ENCODE results near the gene CDK6.
"Not testable (repeated sequence)": the region's sequence is repeated elsewhere in the genome, so short reads cannot be mapped to it uniquely, and the experiment has no call there.

CDK6 gene

GRCh38 chr7:92836489-92836999, at the start of gene CDK6:
CDK6 (minus strand) TSS chr7:92836573; CDS start chr7:92833323, 3,250 bp downstream.
- no peak for TF ChIP-seq CTCF (IDR thresholded peaks at IDR 0.05; ENCODE audit: low read depth, low read length, missing control alignments)
- DNase-seq (ENCODE audit: low read depth): no peak
- in situ Hi-C loops (cut with HindIII; ENCODE audit: low sequenced_read_pairs): loop anchor here (25.0 kb wide), 1 partner anchor 201 kb away; no protein-coding TSS in a partner anchor
- peak within 1 kb of the TSS; percentile 73 for H3K4me3 ChIP-seq (ENCODE audit: low read depth, low read length)

- H3K4me3 ChIP-seq (ENCODE audit: low read depth, low read length); in situ Hi-C loops (cut with HindIII; ENCODE audit: low sequenced_read_pairs); DNase-seq (ENCODE audit: low read depth): not testable (repeated sequence)
These were observed 49.7 kb upstream of the CDK6 start for GRCh38 chr7:92886039-92886438.

GRCh38 chr7:92884218-92884617, 47.8 kb upstream of the CDK6 start:
- H3K4me3 ChIP-seq (ENCODE audit: low read depth, low read length): no peak overlapping the region
- in situ Hi-C loops (cut with HindIII; ENCODE audit: low sequenced_read_pairs): no loop called here
- no peak for DNase-seq (ENCODE audit: low read depth)
- no peak for TF ChIP-seq CTCF (IDR thresholded peaks at IDR 0.05; ENCODE audit: low read depth, low read length, missing control alignments)

- in situ Hi-C loops (cut with HindIII; ENCODE audit: low sequenced_read_pairs): no loop called here
- no peak for TF ChIP-seq CTCF (IDR thresholded peaks at IDR 0.05; ENCODE audit: low read depth, low read length, missing control alignments)
- no peak for DNase-seq (ENCODE audit: low read depth)
- no peak overlapping the region for H3K4me3 ChIP-seq (ENCODE audit: low read depth, low read length)
These were observed 46.4 kb upstream of the CDK6 start for GRCh38 chr7:92882760-92883159.

- H3K4me3 ChIP-seq (ENCODE audit: low read depth, low read length): no peak overlapping the region
- TF ChIP-seq CTCF (IDR thresholded peaks at IDR 0.05; ENCODE audit: low read depth, low read length, missing control alignments): no peak
- in situ Hi-C loops (cut with HindIII; ENCODE audit: low sequenced_read_pairs): no loop called here
- no peak for DNase-seq (ENCODE audit: low read depth)
These were observed 44.7 kb upstream of the CDK6 start for GRCh38 chr7:92881091-92881485.

GRCh38 chr7:92880212-92881090, 44.1 kb upstream of the CDK6 start:
- DNase-seq (ENCODE audit: low read depth): no peak
- in situ Hi-C loops (cut with HindIII; ENCODE audit: low sequenced_read_pairs): no loop called here
- TF ChIP-seq CTCF (IDR thresholded peaks at IDR 0.05; ENCODE audit: low read depth, low read length, missing control alignments): peak; percentile 20
- H3K4me3 ChIP-seq (ENCODE audit: low read depth, low read length): no peak overlapping the region

- in situ Hi-C loops (cut with HindIII; ENCODE audit: low sequenced_read_pairs): no loop called here
- no peak for DNase-seq (ENCODE audit: low read depth)
- TF ChIP-seq CTCF (IDR thresholded peaks at IDR 0.05; ENCODE audit: low read depth, low read length, missing control alignments): no peak
- H3K4me3 ChIP-seq (ENCODE audit: low read depth, low read length): no peak overlapping the region
These were observed 41.0 kb upstream of the CDK6 start for GRCh38 chr7:92877367-92877766.
